Stomach (tissue), 9 donors: ENCODE results near the gene DQX1. TPM values are rescaled to one million over a fixed set of nuclear protein-coding genes. Genes with fewer than 3 reads are reported as not detected.

ENCODE experiments used
- DNase-seq, 2 donors: peaks; one replicate each; pipeline versions ENCODE4 v3.0.0 to v3.0.0-alpha.2; 2013 to 2019
- H3K27ac ChIP-seq, 5 donors: fragments of 200-600 bp in 4 of 5; sonication (generic) in 4 of 5; one replicate each; pipeline ENCODE4 v1.5.1; 2013 to 2019; ENCODE audit warnings: mild to moderate bottlenecking in 1 of 5, moderate library complexity in 1 of 5
- H3K27me3 ChIP-seq, 3 donors: fragments of 200-600 bp; sonication (generic); one replicate each; pipeline ENCODE4 v1.5.1; 2017 to 2019; ENCODE audit warnings: mixed run types in 1 of 3
- H3K36me3 ChIP-seq, 4 donors: fragments of 200-600 bp; sonication (generic); 1 replicate in 3 of 4; 2 replicates in 1 of 4; pipeline ENCODE4 v1.5.1; 2016 to 2019
- H3K4me1 ChIP-seq, 4 donors: fragments of 200-600 bp; sonication (generic); one replicate each; pipeline ENCODE4 v1.5.1; 2016 to 2019
- H3K4me3 ChIP-seq, 4 donors: fragments of 200-600 bp; sonication (generic) in 3 of 4; one replicate each; pipeline ENCODE4 v1.5.1; 2016 to 2019; ENCODE audit warnings: mild to moderate bottlenecking in 1 of 4
- H3K9me3 ChIP-seq, 4 donors: fragments of 200-600 bp; sonication (generic); one replicate each; pipeline ENCODE4 v1.5.1; 2016 to 2019
- CTCF ChIP-seq, 7 experiments: fragments of 450-650 bp in 4 of 7; fragments of 200-600 bp in 3 of 7; sonication (generic) in 3 of 7; IDR thresholded peaks; one replicate each; pipeline ENCODE4 v1.5.1; 2016 to 2019; ENCODE audit warnings: antibody characterized with exemption in 7 of 7, control low read depth in 2 of 7, mild to moderate bottlenecking in 1 of 7
- EP300 ChIP-seq: sonication (generic); formaldehyde crosslinking; IDR thresholded peaks from one replicate; pipeline ENCODE4 v1.6.1; 2017; ENCODE audit warnings: antibody characterized with exemption
- POLR2A ChIP-seq, 4 donors: fragments of 450-650 bp; IDR thresholded peaks; one replicate each; pipeline ENCODE4 v1.6.1; 2016; ENCODE audit warnings: antibody characterized with exemption in 4 of 4, control low read depth in 2 of 4, mild to moderate bottlenecking in 1 of 4, moderate library complexity in 1 of 4
- POLR2AphosphoS5 ChIP-seq, 3 donors: sonication (generic); formaldehyde crosslinking; IDR thresholded peaks; one replicate each; pipeline ENCODE4 v1.6.1; 2016; ENCODE audit warnings: antibody characterized with exemption in 3 of 3
- WGBS, 5 donors: extraction: QIAGEN DNeasy Blood & Tissue Kit in 3 of 5; methylation state at CpG; one replicate each; pipeline versions ENCODE4 v1.1.5 to v1.1.7; 2013 to 2018; 5-methylcytosine and 5-hydroxymethylcytosine counted together
- intact Hi-C: fragments of 100-400 bp; cut with DNase I; formaldehyde crosslinking; loops from one replicate; pipeline ENCODE4 v1.15.1; 2023; ENCODE audit warnings: low total_unique reads
- polyA plus RNA-seq, 3 donors: library from polyadenylated mRNA; stranded (reverse); fragments of 200-250 nt; gene quantifications; one replicate each; pipeline ENCODE4 v1.2.3, GENCODE V29; 2013
- total RNA-seq, 5 donors: library from RNA; depleted of rRNA; stranded (reverse); fragments of >200 nt; gene quantifications; one replicate each; pipeline versions ENCODE4 v1.1.0 to v1.2.3, GENCODE V29; 2014 to 2016
- donor health status: healthy with polysubstance abuse.
- donor health status: Bipolar disorder and iron deficiency.
- donor health status: healthy.

DQX1 gene
- total and polyA plus RNA-seq, 8 donors = 2.1 to 42.6 (median 10.3) TPM

GRCh38 chr2:74481961-74482800 is 43.9 kb downstream of the DQX1 start:
- TF ChIP-seq POLR2A (IDR thresholded peaks at IDR 0.05) (no peak), EP300 (no peak), CTCF (IDR thresholded peaks at IDR 0.05) (no peak), POLR2AphosphoS5 (IDR thresholded peaks at IDR 0.05) (no peak)
- Histone ChIP-seq H3K4me1 (peaks cover 20 to 49% (median 41%) of the 10 kb centered on the region in 4 donors), H3K4me3 (peak overlapping the region; percentile 76 to 98 (median 92)), H3K36me3 (peaks cover 9 to 61% (median 53%) of the 10 kb centered on the region in 4 donors), H3K27ac (peak overlapping the region; percentile 80 to 94 (median 92)), H3K9me3 (no peaks in the 10 kb centered on the region), H3K27me3 (no peaks in the 10 kb centered on the region)
- DNase-seq = peak in 1 of 2 donors; percentile 62
- intact Hi-C loops = loop anchor here (5.0 kb wide), 1 partner anchor 105 kb away; no protein-coding TSS in a partner anchor
- 0 to 8% (median 1%) methylated on average over 17 to 80 of the region's 80 CpGs for WGBS, 5 donors

- H3K27me3 ChIP-seq = no peaks in the 10 kb centered on the region
- TF ChIP-seq EP300 (no peak), POLR2AphosphoS5 (IDR thresholded peaks at IDR 0.05) (no peak), POLR2A (IDR thresholded peaks at IDR 0.05) (no peak), CTCF (IDR thresholded peaks at IDR 0.05) (no peak)
- H3K27ac ChIP-seq = peak overlapping the region in 3 of 5 donors; percentile 92 to 94 (median 93)
- DNase-seq = no peak
- H3K4me1 ChIP-seq = peaks cover 20 to 49% (median 41%) of the 10 kb centered on the region in 4 donors
- H3K36me3 ChIP-seq = peaks cover 9 to 61% (median 50%) of the 10 kb centered on the region in 4 donors
- no peaks in the 10 kb centered on the region for H3K9me3 ChIP-seq
- peak overlapping the region; percentile 76 to 98 (median 92) for H3K4me3 ChIP-seq
- intact Hi-C loops = loop anchor here (5.0 kb wide), 1 partner anchor 106 kb away; no protein-coding TSS in a partner anchor
- WGBS, 5 donors = 41 to 75% (median 54%) methylated on average over 1 to 3 of the region's 3 CpGs
Measured at GRCh38 chr2:74481431-74481830, 44.6 kb downstream of the DQX1 start.

- H3K4me3 ChIP-seq = no peak overlapping the region
- intact Hi-C loops = no loop called here
- DNase-seq = no peak
- no peak overlapping the region for H3K27ac ChIP-seq
- WGBS, 5 donors = 84 to 92% (median 90%) methylated on average over 5 of the region's 5 CpGs
- no peak for TF ChIP-seq CTCF (IDR thresholded peaks at IDR 0.05)
- TF ChIP-seq EP300 = no peak
- TF ChIP-seq POLR2AphosphoS5 (IDR thresholded peaks at IDR 0.05) = no peak
- TF ChIP-seq POLR2A (IDR thresholded peaks at IDR 0.05) = no peak
- H3K27me3 ChIP-seq = no peaks in the 10 kb centered on the region
- H3K4me1 ChIP-seq = peaks cover 14 to 30% (median 27%) of the 10 kb centered on the region in 4 donors
- peaks cover 17 to 54% (median 45%) of the 10 kb centered on the region in 4 donors for H3K36me3 ChIP-seq
- no peaks in the 10 kb centered on the region for H3K9me3 ChIP-seq
Measured at GRCh38 chr2:74474899-74475298, 51.1 kb downstream of the DQX1 start.

- H3K4me3 ChIP-seq = no peak overlapping the region
- DNase-seq = no peak
- no peak for TF ChIP-seq CTCF (IDR thresholded peaks at IDR 0.05)
- no peak for TF ChIP-seq POLR2A (IDR thresholded peaks at IDR 0.05)
- TF ChIP-seq EP300 = no peak
- no peak for TF ChIP-seq POLR2AphosphoS5 (IDR thresholded peaks at IDR 0.05)
- H3K27ac ChIP-seq = no peak overlapping the region
- WGBS, 5 donors = 85 to 97% (median 91%) methylated on average over 6 of the region's 6 CpGs
- intact Hi-C loops = no loop called here
- H3K27me3 ChIP-seq = no peaks in the 10 kb centered on the region
- H3K36me3 ChIP-seq = peaks cover 17 to 50% (median 41%) of the 10 kb centered on the region in 4 donors
- H3K9me3 ChIP-seq = no peaks in the 10 kb centered on the region
- peaks cover 14 to 27% (median 26%) of the 10 kb centered on the region in 4 donors for H3K4me1 ChIP-seq
Measured at GRCh38 chr2:74474481-74474880, 51.5 kb downstream of the DQX1 start.
